ENCODE results near the gene NKX1-1.
"Not testable (repeated sequence)": the region's sequence is repeated elsewhere in the genome, so short reads cannot be mapped to it uniquely, and the experiment has no call there.

Gene NKX1-1

GRCh38 chr4:1383728-1384591 lies 22.3 kb downstream of the NKX1-1 start:
- DNase-seq, result no peak

DNA sequence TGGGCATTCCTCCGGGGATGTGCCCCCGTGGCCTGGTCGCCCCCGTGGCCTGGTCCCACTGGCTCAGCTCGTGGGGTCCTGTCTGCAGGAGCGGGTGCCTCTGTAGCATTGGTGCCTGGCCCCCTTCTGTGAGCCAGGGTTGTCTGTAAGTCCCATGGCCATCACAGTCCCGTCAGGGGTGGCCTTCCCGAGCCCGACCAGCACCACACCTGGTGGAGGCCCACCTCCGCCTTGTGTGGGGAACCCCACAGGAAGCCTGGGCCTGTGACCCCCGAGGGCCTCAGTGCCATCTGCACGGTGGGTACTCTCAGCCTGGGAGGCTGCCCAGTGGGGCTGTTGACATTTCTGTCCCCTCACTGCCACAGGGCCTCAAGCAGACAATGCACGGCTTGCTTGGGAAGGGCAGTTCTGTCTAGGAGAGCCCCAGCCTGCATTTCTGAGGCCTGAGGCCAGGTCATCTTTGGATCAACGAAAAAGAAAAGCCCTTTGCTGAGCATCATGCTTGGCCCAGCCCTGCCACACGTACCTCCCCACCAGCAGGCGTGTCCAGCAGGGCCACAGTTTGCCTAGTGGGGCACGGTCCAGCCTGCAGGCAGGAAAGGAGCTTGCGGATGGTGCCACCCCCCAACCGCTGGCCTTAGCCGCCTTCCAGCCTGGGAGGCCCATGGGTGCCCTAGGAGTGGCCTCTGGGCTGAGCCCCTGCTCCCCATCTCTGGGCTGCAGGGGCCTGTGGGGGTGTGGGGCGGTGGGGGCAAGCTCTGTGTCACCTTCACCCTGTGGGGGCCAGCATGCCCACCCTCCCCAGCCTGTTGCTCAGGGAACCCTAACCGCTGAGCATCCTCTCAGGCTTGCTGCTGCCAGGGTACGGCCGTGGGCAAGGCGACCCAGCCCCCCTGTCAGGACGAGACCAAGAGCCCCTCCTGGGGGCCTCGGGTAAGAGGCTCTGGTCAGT lies 23.2 kb downstream of the NKX1-1 start:
- DNase-seq, result no peak

GRCh38 chr4:1381944-1382541 lies 24.2 kb downstream of the NKX1-1 start:
- DNase-seq, result no peak

GRCh38 chr4:1381181-1381621 lies 25.0 kb downstream of the NKX1-1 start:
- DNase-seq, result no peak

DNA sequence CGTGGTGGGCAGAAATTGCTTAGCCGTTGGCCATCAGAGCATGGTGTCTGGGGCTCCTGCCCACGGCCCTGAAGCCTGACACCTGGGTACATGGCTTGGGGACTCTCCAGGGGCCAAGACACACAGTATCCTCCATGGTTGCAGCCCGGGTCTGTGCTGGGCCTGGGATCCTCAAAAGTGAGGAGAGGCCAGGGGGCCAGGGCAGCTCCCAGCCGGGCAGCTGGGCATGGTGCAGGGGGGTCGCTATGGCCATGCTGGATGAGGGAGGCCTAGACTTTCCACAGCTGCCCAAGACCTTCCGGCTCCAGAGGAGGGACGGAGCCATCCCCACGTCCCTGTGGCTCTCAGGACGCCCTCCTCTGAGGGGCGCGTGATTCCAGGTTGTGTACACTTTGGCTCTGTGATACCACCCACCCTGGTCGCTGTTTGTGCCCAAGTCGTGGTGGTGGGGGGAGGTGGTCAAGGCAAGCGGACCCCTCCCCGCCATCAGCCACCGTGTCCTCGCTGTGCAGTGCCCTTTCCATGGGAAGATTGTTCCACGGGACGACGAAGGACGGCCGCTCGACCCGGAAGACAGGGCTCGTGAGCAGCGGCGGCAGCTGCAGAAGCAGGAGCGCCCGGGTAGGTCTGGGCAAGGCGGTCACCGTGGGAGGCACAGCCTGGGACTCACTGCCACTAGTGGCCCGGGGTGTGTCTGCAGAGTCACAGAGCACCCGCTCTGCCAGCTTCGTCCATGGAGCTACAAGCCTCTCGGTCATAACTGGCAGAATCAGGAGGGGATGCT lies 25.7 kb downstream of the NKX1-1 start:
- no peak for DNase-seq

DNA sequence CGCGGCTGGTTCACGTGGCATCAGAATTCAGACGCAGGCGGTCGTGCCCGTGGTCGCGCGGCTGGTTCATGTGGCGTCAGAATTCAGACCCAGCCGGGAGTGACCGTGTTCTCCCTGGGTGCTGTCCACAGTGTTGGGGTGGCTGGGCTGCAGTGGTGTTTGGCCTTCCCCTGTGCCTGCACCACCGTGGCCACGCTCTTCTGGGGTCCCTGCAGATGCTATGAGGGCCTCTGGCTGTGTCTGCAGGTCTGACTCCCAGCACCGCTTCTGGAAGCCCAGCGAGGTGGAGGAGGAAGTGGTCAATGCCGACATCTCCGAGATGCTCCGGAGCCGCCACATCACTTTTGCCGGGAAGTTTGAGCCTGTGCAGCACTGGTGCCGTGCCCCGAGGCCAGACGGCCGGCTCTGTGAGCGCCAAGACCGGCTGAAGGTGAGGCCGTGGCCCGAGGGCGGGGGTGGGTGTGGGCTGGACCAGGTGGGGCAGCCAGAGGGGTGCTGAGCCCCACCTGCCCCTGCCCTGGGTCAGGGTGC lies 26.4 kb downstream of the NKX1-1 start:
- no peak for DNase-seq

GRCh38 chr4:1379351-1379781 lies 26.9 kb downstream of the NKX1-1 start:
- DNase-seq, result no peak

DNA sequence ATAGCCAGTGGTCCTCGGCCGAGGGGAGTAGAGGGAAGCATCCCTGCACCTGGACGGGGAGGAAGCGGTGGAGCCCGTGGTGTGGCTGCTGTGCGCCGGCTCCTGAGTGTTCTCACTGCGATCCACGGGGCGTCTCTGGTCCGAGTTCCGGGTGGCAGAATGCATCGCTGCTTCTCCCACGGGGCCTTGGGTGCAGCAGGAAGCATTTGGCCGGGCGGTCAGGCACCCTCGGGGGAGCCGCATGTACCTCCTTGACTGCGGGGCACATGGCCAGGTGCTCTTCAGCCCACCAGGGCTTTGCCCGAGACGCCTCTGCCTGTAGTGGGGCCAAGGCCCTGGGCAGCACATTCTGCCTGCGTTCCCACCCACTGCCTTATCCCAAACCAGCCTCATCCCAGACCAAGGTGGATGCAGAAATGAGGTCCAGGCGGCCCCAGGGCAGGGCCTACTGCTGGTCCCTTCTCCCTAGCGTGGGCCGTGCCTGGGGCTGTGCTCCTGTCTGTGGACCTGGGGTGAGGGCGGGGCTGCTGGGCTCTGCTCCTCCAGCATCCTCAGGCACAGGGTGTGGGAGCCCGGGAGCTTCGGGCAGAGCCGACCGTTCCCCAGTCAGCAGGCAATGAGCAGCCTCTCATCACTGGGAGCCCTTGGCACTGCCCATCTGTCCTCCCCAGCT lies 27.5 kb downstream of the NKX1-1 start:
- DNase-seq, result no peak

DNA sequence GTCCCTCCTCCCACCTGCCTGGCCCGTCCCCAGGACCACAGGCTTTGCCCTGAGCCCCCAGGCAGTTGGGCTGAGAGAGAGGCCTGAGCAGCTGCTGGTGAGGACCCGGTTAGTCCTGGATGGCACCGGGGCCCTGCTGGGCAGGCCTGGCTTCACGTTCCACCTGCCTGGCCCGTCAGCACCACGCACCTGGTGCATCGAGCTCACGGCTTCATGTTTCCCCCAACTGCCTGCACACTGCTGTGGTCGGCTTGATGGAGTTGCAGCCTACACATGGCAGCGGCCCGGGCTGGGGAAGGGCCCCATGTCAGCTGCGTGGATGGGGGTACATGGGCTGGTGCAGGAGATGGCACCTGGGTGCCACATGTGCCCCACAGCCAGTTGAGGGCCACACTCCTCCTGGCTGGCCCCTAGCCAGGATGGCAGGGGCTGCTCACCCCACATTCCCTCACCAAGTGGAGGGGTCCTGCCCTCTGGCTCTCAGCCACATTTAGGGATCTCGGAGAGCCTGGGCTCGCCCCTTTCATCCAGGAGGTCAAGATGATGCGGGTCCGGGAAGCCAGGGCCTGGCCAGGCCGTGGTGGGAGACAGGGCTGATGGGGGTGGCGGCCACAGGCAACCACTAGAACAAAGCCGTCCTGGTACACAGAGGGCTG lies 28.5 kb downstream of the NKX1-1 start:
- DNase-seq, result no peak

GRCh38 chr4:1376841-1377605 lies 29.2 kb downstream of the NKX1-1 start:
- DNase-seq, result no peak

- DNase-seq, result no peak
Observed at GRCh38 chr4:1376391-1376840, 29.8 kb downstream of the NKX1-1 start.

DNA sequence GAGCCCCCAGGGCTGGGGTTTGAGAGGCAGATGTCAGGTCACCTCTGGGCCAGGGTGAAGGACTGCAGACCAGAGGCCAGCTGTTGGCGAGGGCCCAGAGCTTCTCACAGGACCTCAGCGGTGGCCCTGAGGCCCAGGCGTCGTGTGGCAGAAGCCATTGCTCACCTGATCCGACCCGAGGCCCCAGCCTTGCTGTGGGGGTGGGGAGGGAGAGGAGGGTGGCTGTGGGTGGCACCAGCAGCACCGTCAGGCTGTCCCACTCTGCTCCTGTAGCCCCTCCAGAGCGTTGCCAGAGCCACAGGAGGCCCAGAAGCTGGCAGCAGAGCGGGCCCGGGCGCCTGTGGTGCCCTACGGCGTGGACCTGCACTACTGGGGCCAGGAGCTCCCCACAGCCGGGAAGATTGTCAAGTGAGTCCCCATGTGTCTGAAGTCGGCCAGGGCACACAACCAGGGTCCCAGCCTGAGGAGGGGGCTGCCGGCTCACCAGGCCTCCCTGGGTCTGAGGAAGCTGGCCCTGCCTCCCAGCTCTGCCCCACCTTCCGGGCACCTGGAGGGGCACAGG lies 30.4 kb downstream of the NKX1-1 start:
- no peak for DNase-seq

GRCh38 chr4:1375051-1375721 lies 31.1 kb downstream of the NKX1-1 start:
- DNase-seq, result no peak

- DNase-seq, result no peak
Observed at GRCh38 chr4:1374706-1375045, 31.6 kb downstream of the NKX1-1 start.

DNA sequence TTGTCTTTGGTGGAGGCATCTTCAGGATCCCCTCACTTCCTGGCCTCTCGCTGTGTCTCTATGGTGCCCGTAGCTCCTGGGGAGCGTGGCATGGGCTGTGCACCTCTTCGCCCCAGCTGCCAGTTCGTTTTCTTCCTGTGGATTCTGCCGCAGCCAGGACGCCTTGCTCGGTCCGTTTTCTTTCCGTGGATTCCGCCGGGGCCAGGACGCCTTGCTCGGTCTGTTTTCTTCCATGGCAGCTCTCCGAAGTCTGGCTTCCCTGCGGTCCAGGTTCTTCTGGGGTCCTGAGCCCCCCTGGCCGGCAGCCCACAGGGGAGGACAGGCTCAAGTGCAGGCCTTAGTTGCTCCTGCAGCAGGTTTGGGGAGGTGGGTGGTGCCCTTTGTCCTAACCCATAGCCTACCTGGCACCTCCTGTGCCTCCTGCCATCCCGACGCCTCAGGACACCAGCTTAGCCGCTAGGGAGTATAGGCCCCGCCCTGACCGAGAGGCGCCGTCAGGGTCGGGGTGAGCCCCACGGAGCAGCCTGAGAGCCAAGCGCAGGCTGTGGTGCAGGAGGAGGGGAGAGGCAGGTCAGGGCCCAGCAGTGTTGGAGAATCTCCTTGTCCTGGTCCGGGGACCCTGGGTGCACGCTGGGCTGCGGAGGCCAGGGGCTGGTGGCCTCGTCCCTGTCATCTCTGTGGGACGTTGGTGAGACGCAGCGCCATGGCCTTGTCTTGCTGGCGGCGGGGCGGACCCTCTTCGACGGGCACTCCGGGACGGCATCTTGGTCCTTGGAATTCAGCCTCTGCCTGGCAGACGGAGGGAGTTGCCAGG lies 32.1 kb downstream of the NKX1-1 start:
- DNase-seq, result no peak

DNA sequence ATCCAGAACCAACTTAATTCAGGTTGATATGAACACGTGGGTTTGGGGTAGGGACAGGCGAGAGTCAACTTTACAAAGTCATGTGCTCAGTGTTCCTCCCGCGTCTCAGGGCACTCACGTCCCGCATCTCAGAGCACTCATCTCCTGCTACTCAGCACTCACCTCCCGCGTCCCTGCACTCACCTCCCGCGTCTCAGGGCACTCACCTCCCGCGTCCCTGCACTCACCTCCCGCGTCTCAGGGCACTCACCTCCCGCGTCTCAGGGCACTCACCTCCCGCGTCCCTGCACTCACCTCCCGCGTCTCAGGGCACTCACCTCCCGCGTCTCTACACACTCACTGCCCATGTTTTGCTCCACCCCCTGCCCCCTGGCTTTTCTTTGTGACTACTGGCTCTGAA lies 33.7 kb downstream of the NKX1-1 start:
- not testable (repeated sequence) for DNase-seq

GRCh38 chr4:1371176-1372165 lies 34.8 kb downstream of the NKX1-1 start:
- no peak for DNase-seq
